ENCODE measurements around the gene ANXA7. TPM values are rescaled to one million over a fixed set of nuclear protein-coding genes. Genes with fewer than 3 reads are reported as not detected.

The ANXA7 gene
- total RNA-seq, 2 donors from 2014 or later = 104 to 153 TPM

Other genes starting within 250 kb of the ANXA7 start
- 10 to 100 TPM; 31.7 to 39.6 TPM for gene ECD, start 246.1 kb downstream of the ANXA7 start, total RNA-seq
- gene FAM149B1, start 245.9 kb downstream of the ANXA7 start, total RNA-seq = 10 to 100 TPM; 14.8 to 17.3 TPM
- gene DNAJC9, start 166.8 kb downstream of the ANXA7 start, total RNA-seq = 10 to 100 TPM; 45.9 to 87.0 TPM
- gene MRPS16, start 161.4 kb downstream of the ANXA7 start, total RNA-seq = 100 to 1,000 TPM in 1 of 2 donors, 10 to 100 TPM in 1; 99.4 to 125 TPM
- gene CFAP70, start 55.2 kb downstream of the ANXA7 start, total RNA-seq = 1 to 10 TPM in 1 of 2 donors, under 1 TPM in 1; 0.36 to 1.2 TPM
- 1 to 10 TPM; 2.3 to 3.7 TPM for gene MSS51, start 19.5 kb upstream of the ANXA7 start, total RNA-seq
- gene PPP3CB, start 82.0 kb upstream of the ANXA7 start, total RNA-seq = 10 to 100 TPM; 25.7 to 40.5 TPM
- gene USP54, start 177.3 kb upstream of the ANXA7 start, total RNA-seq = 1 to 10 TPM; 4.6 to 6.2 TPM
- not detected for gene MYOZ1, start 227.4 kb upstream of the ANXA7 start, total RNA-seq
- not detected for gene SYNPO2L, start 242.0 kb upstream of the ANXA7 start, total RNA-seq

Measured in activated naive CD4-positive, alpha-beta T cell treated with anti-CD3 and anti-CD28 coated beads, Interleukin-2, amount 50 U/mL, for 72 hours (primary cell).